Measurements from ENCODE around the gene USP12.
"Not testable (repeated sequence)": the region's sequence is repeated elsewhere in the genome, so short reads cannot be mapped to it uniquely, and the experiment has no call there.

USP12 gene

GRCh38 chr13:27171244-27171826, at the start of gene USP12:
Gene USP12 (minus strand): TSS chr13:27171811. CDS start chr13:27171639, 172 bp downstream.
- DNase-seq, result peak; percentile 42

- no peak for DNase-seq
These were observed 48.0 kb upstream of the USP12 start for GRCh38 chr13:27219611-27220010.

- not testable (repeated sequence) for DNase-seq
These were observed 47.2 kb upstream of the USP12 start for GRCh38 chr13:27218861-27219260.

GRCh38 chr13:27217791-27218190, 46.2 kb upstream of the USP12 start:
- not testable (repeated sequence) for DNase-seq

GRCh38 chr13:27213386-27213785, 41.8 kb upstream of the USP12 start:
- DNase-seq, result not testable (repeated sequence)

GRCh38 chr13:27211771-27212364, 40.3 kb upstream of the USP12 start:
- no peak for DNase-seq

- DNase-seq, result no peak
These were observed 39.7 kb upstream of the USP12 start for GRCh38 chr13:27211271-27211670.

- no peak for DNase-seq
These were observed 36.9 kb upstream of the USP12 start for GRCh38 chr13:27208514-27208913.

- DNase-seq, result no peak
These were observed 32.2 kb upstream of the USP12 start for GRCh38 chr13:27203854-27204253.

GRCh38 chr13:27203186-27203585, 31.6 kb upstream of the USP12 start:
- no peak for DNase-seq

GRCh38 chr13:27201661-27202060, 30.1 kb upstream of the USP12 start:
- no peak for DNase-seq

GRCh38 chr13:27200413-27201070, 28.9 kb upstream of the USP12 start:
- DNase-seq, result no peak

- no peak for DNase-seq
These were observed 28.1 kb upstream of the USP12 start for GRCh38 chr13:27199696-27200095.

GRCh38 chr13:27199211-27199610, 27.6 kb upstream of the USP12 start:
- DNase-seq, result no peak

GRCh38 chr13:27194895-27195764, 23.5 kb upstream of the USP12 start:
- no peak for DNase-seq

GRCh38 chr13:27194209-27194608, 22.6 kb upstream of the USP12 start:
- DNase-seq, result no peak

- no peak for DNase-seq
These were observed 21.9 kb upstream of the USP12 start for GRCh38 chr13:27193496-27193895.

- no peak for DNase-seq
These were observed 21.4 kb upstream of the USP12 start for GRCh38 chr13:27192973-27193372.

GRCh38 chr13:27192367-27192766, 20.8 kb upstream of the USP12 start:
- not testable (repeated sequence) for DNase-seq

GRCh38 chr13:27189192-27189591, 17.6 kb upstream of the USP12 start:
- no peak for DNase-seq

- DNase-seq, result no peak
These were observed 16.6 kb upstream of the USP12 start for GRCh38 chr13:27188239-27188638.

- no peak for DNase-seq
These were observed 14.7 kb upstream of the USP12 start for GRCh38 chr13:27186295-27186694.

- DNase-seq, result no peak
These were observed 12.0 kb upstream of the USP12 start for GRCh38 chr13:27183561-27184147.

Data from CD4-positive, alpha-beta T cell treated with Interleukin-15 for 1 hour (primary cell).